Embryonic facial prominence (tissue), 1 donor: ENCODE results near the gene ZNRF4.

ENCODE experiments used
- DNase-seq: peaks from one replicate; pipeline ENCODE4 v3.0.0-alpha.2; 2016; ENCODE audit errors: extremely low spot score

Gene ZNRF4

DNA sequence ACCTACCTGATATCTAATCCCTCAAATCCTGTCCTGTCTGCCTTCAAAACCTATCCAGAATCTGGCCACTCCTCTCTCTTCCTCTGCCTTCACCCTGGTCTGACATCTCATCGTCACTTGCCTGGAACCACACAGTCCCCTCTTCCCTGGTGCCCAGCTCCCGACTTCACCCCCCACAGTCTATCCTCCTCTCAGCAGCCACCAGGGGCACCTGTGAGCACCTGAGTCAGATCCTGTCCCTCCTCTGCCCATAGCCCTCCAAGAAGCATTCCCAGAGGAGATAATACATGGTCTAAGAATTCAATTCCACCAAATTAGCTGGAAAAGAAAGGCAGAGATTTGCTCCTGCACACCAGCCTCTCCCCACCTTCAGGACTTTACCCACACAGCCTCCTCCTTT, 48.9 kb downstream of the ZNRF4 start:
- DNase-seq: no peak
